Measurements from ENCODE around the gene USP33.
"Not testable (repeated sequence)": the region's sequence is repeated elsewhere in the genome, so short reads cannot be mapped to it uniquely, and the experiment has no call there.

USP33 gene

DNA sequence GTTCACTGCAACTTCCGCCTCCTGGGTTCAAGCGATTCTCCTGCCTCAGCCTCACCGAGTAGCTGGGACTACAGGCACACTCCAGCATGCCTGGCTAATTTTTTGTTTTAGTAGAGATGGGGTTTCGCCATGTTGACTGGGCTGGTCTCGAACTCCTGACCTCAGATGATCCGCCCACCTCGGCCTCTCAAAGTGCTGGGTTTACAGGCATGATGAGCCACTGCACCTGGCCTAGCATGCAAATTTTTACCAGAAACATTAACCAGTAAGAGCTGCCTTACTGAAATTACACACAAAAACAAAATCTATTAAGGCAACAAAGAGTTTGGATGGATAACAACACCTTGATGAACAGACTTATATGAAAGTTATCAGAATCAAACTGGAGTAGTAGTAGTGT is 89.3 kb downstream of the USP33 start:
- no peak for DNase-seq

DNA sequence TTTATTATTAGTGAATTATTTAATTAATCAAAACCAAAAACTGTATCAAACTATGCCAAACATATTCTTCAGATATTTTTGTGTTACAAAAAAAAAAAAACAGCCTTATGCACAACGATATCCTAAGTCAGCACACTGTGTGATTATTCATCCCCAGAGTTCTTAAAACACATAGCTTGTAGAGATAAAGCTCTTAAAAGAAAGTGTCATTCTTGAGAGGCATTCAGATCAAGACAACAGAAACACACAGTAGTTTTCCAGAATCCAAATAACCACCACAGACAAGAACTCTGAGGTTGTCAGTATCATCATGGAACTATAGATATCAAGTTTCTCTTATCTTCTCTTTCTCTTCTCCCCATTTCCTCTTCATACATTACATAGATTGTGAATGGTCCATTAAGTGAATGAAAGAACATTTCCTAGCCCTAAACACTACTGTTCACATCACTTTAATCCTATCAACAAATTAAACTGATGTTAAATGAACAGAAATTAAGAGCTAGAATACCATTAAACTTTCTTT is 90.7 kb downstream of the USP33 start:
- DNase-seq: no peak

DNA sequence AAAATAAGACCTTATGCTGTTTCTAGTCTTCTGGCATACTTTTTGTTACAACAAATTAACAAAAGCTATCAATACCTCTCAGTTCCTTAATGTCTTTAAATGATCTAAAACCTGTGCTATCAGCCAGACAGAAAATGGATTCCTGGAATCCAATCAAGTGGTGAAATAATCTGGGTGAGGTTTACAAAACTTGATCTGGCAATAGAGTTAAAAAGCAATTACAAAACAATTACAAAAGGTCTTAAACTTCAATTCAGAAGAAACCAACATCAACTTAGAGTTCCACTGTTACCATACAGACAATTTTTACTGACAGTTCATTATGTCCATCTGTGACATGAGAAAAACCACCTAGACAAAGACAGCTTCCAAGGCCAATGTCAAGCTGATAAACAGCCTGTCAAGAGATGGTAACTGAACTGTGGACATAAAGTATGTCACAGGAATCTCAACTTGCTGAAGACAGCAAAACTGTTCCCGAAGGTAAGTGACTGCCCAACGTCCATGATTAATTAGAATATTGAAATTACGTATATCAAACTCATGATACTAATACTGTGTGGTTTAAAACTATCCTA is 94.6 kb downstream of the USP33 start:
- DNase-seq: no peak

DNA sequence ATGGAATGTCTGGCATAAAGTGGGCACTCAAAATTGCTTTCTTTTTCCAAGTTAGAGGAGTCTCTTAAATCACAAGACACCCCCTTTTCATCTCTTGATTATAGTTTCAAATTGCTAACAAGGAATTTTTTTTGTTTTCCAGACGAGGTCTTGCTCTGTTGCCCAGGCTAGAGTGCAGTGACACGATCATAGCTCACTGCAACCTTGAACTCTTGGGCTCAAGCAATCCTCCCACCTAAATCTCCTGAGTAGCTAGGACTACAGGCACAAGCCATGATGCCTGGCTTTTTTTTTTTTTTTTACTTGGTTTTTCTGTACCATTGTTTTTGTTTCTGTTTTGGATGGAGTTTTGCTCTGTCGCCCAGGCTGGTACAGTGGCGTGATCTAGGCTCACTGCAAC is 98.0 kb downstream of the USP33 start:
- no peak for DNase-seq

DNA sequence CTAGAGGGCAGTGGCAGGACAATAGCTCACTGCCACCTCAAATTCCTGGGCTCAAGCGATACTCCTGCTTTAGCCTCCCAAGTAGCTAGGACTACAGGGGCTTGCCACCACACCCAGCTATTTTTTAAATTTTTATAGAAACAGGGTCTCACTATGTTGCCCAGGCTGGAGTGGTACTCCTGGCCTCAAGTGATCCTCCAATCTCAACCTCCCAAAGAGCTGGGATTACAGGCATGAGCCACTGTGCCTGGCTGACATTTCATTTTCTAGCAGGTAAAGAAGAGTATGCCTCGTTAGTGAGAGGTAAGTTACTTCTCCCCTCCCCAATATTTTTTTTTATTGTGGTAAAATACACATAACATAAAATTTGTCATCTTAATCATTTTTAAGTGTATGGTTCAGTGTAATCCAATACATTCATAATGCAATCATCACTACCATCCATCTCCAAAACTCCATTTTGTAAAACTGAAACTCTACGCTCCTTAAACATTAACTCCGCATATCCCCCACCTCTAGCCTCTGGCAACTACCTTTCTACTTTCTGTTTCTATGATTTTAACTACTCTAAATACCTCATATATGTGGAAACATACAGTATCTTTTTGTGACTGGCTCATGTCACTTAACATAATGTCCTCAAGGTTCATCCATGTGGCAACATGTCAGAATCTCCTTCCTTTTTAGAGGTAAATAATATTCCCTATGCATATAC is 99.6 kb downstream of the USP33 start:
- no peak for DNase-seq

DNA sequence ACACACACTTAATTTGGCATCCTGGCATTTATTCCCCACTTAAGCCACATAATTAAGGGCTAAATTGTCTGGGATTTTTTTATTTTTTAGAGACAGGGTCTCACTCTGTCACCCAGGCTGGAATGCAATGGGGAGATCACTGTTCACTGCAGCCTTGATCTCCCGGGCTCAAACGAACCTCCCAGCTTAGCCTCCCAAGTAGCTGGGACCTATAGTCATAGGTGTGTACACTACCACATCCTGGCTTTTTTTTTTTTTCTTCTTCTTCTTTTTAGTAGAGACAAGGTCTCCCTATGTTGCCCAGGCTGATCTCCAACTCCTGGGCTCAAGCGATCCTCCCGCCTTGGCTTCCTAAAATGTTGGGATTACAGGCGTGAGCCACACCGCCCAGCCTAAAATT is 101.4 kb downstream of the USP33 start:
- no peak for DNase-seq

DNA sequence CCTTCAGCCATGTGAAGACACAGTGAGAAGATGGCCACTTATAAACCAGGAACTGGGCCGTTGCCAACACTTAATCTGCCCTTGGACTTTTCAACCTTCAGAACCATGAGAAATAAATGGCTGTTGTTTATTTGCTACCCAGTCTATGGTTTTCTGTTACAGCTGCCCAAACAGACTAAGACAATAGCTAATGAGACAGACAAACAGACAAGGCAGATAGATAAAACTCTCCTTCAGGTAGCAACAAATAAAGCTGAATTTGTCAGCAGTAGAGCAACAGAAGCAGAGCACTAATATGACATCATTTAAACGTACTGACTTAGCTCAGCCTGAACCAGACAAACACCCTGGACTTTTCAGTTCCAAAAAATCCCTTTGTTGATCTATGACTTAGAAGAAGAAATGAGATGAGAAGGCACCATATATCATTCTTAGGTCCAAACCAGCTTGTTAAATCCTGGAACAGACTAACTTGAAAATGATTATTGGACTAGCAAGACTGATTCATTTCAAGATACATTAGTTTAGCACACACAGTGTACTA is 104.1 kb downstream of the USP33 start:
- no peak for DNase-seq

DNA sequence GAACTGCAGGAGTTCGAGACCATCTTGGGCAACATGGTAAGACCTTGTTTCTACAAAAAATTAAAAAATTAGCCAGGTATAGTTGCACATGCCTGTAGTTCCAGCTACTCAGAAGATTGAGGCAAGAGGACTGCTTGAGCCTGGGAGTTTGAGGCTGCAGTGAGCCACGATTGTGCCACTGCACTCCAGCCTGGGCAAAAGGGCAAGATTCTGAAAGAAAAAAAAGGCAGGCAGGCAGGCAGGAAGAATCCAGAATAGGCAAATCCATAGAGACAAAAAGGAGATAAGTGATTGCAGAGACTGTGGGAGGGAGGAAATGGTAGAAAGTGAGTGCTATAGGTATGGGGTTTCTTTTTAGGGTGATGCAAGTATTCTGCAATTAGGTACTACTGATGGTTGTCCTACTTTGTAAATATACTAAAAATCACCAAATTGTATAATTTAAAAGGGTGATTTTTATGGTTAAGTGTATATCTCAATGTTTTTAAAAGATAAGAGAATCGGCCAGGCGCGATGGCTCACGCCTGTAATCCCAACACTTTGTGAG is 106.6 kb downstream of the USP33 start:
- DNase-seq: no peak

DNA sequence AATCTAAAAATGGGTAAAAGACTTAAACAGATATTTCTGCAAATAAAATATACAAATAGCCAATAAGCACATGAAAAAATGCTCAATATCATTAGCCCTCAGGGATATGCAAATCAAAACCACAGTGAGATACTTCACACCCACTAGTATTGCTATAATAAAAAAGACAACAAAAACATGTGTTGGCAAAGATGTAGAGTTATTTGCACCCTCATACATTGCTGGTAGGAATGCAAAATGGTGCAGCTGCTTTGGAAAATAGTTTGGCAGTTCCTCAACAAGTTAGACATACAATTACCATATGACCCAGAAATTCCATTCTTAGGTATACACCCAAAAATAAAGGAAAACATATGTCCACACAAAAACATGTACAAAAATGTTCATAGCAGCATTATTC is 107.4 kb downstream of the USP33 start:
- no peak for DNase-seq

DNA sequence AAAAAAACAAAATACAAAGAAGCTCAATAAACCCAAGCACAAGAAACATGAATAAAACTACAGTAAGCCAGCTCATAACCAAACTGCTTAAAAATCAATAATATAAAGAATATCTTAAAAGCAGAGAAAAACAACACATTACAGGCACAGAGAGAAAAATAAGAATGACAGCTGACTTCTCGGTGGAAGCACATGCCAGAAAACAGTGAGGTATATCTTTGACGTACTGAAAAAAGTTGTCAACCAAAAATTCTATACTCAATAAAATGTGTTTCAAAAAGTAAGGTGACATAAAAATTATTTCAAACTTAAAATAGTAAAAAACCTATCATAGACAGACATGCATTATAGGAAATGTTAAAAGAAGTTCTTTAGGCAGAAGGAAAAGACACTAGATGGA is 110.5 kb downstream of the USP33 start:
- no peak for DNase-seq

DNA sequence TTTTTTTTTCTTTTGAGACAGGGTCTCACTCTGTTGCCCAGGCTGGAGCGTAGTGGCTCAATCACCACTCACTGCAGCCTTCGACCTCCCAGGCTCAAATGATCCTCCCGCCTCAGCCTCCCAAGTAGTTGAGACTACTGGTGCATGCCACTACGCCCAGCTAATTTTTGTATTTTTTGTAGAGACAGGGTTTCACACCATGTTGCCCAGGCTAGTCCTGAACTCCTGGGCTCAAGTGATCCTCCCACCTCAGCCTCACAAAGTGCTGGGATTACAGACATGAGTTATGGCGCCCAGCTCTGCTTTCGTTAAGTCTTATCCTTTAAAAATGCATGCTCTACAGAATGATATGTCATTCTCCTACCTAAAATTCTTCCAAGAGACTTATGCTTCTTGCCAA is 113.4 kb downstream of the USP33 start:
- DNase-seq: not testable (repeated sequence)
